Naive B cell (primary cell): ENCODE measurements around the gene NDUFA9. TPM values are rescaled to one million over a fixed set of nuclear protein-coding genes. Genes with fewer than 3 reads are reported as not detected.

Experiments used
- ATAC-seq, 2 donors: fragments of 150-1000 bp; cut with Tn5 transposase; 2 replicates each; pipeline ENCODE4 v1.10.0; 2021; ENCODE audit warnings: low read depth in 2 of 2, mild to moderate bottlenecking in 2 of 2, moderate library complexity in 2 of 2
- DNase-seq: peaks from one replicate; pipeline ENCODE4 v3.0.0; 2022
- H3K27ac Mint-ChIP-seq, 6 donors: one replicate each; pipeline ENCODE4 v1.8.0; 2020 to 2022; ENCODE audit warnings: mild to moderate bottlenecking in 6 of 6, mixed read lengths in 6 of 6, moderate library complexity in 5 of 6, inconsistent platforms in 2 of 6
- H3K27me3 Mint-ChIP-seq, 3 donors: one replicate each; pipeline ENCODE4 v1.8.0; 2021 to 2022; ENCODE audit warnings: mixed read lengths in 3 of 3, mild to moderate bottlenecking in 1 of 3
- H3K36me3 Mint-ChIP-seq, 2 donors: one replicate each; pipeline ENCODE4 v1.8.0; 2020 to 2022; ENCODE audit warnings: mixed read lengths in 2 of 2, inconsistent platforms in 1 of 2, mild to moderate bottlenecking in 1 of 2
- H3K4me1 Mint-ChIP-seq, 3 donors: one replicate each; pipeline ENCODE4 v1.8.0; 2020 to 2022; ENCODE audit warnings: mixed read lengths in 3 of 3, inconsistent platforms in 1 of 3, mild to moderate bottlenecking in 1 of 3, moderate library complexity in 1 of 3
- H3K4me3 Mint-ChIP-seq, 8 donors: one replicate each; pipeline ENCODE4 v1.8.0; 2020 to 2022; ENCODE audit warnings: mild to moderate bottlenecking in 8 of 8, mixed read lengths in 8 of 8, moderate library complexity in 8 of 8, inconsistent platforms in 2 of 8
- H3K9me3 Mint-ChIP-seq, 7 donors: one replicate each; pipeline ENCODE4 v1.8.0; 2020 to 2022; ENCODE audit warnings: mixed read lengths in 7 of 7, mild to moderate bottlenecking in 5 of 7, inconsistent platforms in 2 of 7, moderate library complexity in 1 of 7
- polyA plus RNA-seq, 6 donors: library from polyadenylated mRNA; unstranded; fragments of 300-500 nt; fragmentation: Illumina TruSeq; gene quantifications; one replicate each; pipeline ENCODE4 v1.2.3, GENCODE V29; 2021; ENCODE audit warnings: low read depth in 6 of 6

NDUFA9 gene
- polyA plus RNA-seq, 6 donors from 2014 or later = 137 to 196 (median 162) TPM

GRCh38 chr12:4648104-4648500, 812 bp upstream of the NDUFA9 start:
- Mint-ChIP-seq H3K9me3 (no peaks in the 10 kb centered on the region), H3K4me1 (peaks cover 35 to 48% (median 44%) of the 10 kb centered on the region in 3 donors), H3K4me3 (peak overlapping the region; percentile 93 to 100 (median 98)), H3K27me3 (no peaks in the 10 kb centered on the region), H3K36me3 (no peaks in the 10 kb centered on the region), H3K27ac (peak overlapping the region; percentile 79 to 97 (median 94))
- DNase-seq (peak; percentile 46), ATAC-seq (peak; percentile 58 to 66)

GRCh38 chr12:4649358-4649661, 396 bp downstream of the NDUFA9 start:
- Mint-ChIP-seq H3K4me1 (peaks cover 39 to 57% (median 47%) of the 10 kb centered on the region in 3 donors), H3K27ac (peak overlapping the region; percentile 79 to 97 (median 94)), H3K27me3 (no peaks in the 10 kb centered on the region), H3K36me3 (no peaks in the 10 kb centered on the region), H3K9me3 (no peaks in the 10 kb centered on the region), H3K4me3 (peak overlapping the region; percentile 93 to 100 (median 98))
- DNase-seq = no peak
- ATAC-seq = no peak

- Mint-ChIP-seq H3K4me1 (peaks cover 34 to 53% (median 43%) of the 10 kb centered on the region in 3 donors), H3K4me3 (peak overlapping the region in 1 of 8 donors; percentile 56), H3K27me3 (no peaks in the 10 kb centered on the region), H3K27ac (no peak overlapping the region), H3K9me3 (no peaks in the 10 kb centered on the region), H3K36me3 (peaks cover 0 to 12% of the 10 kb centered on the region in 2 donors)
- DNase-seq (no peak), ATAC-seq (no peak)
Measured at GRCh38 chr12:4653257-4653656, 4.3 kb downstream of the NDUFA9 start.

- H3K36me3 Mint-ChIP-seq = peaks cover 0 to 12% of the 10 kb centered on the region in 2 donors
- H3K4me3 Mint-ChIP-seq = peak overlapping the region in 1 of 8 donors; percentile 56
- no peak for ATAC-seq
Measured at GRCh38 chr12:4653691-4654090, 4.8 kb downstream of the NDUFA9 start.

GRCh38 chr12:4663971-4664505, 15.1 kb downstream of the NDUFA9 start:
- Mint-ChIP-seq H3K27ac (no peak overlapping the region), H3K9me3 (no peaks in the 10 kb centered on the region), H3K27me3 (no peaks in the 10 kb centered on the region), H3K36me3 (peaks cover 34 to 37% of the 10 kb centered on the region in 2 donors), H3K4me3 (no peak overlapping the region), H3K4me1 (peaks cover 0 to 5% (median 0%) of the 10 kb centered on the region in 3 donors)
- ATAC-seq (no peak), DNase-seq (no peak)

More at GRCh38 chr12:4653691-4654090, 4.8 kb downstream of the NDUFA9 start:
- no peak for DNase-seq
- Mint-ChIP-seq H3K4me1 (peaks cover 32 to 49% (median 39%) of the 10 kb centered on the region in 3 donors), H3K9me3 (no peaks in the 10 kb centered on the region), H3K27me3 (no peaks in the 10 kb centered on the region), H3K27ac (peak overlapping the region in 1 of 6 donors; percentile 82)

- Mint-ChIP-seq H3K27ac (no peak overlapping the region), H3K9me3 (no peaks in the 10 kb centered on the region), H3K27me3 (no peaks in the 10 kb centered on the region), H3K4me1 (peaks cover 0 to 5% (median 0%) of the 10 kb centered on the region in 3 donors), H3K4me3 (no peak overlapping the region), H3K36me3 (peaks cover 44 to 45% of the 10 kb centered on the region in 2 donors)
- ATAC-seq (no peak), DNase-seq (no peak)
Measured at GRCh38 chr12:4665236-4665635, 16.3 kb downstream of the NDUFA9 start.

- no peak for ATAC-seq
- Mint-ChIP-seq H3K4me3 (no peak overlapping the region), H3K27me3 (no peaks in the 10 kb centered on the region), H3K4me1 (no peaks in the 10 kb centered on the region), H3K9me3 (no peaks in the 10 kb centered on the region), H3K36me3 (peaks cover 19 to 30% of the 10 kb centered on the region in 2 donors), H3K27ac (peak overlapping the region in 3 of 6 donors; percentile 48 to 84 (median 61))
- DNase-seq = no peak
Measured at GRCh38 chr12:4679711-4680110, 30.8 kb downstream of the NDUFA9 start.

GRCh38 chr12:4681732-4682131, 32.8 kb downstream of the NDUFA9 start:
- Mint-ChIP-seq H3K36me3 (peaks cover 34 to 47% of the 10 kb centered on the region in 2 donors), H3K27me3 (no peaks in the 10 kb centered on the region), H3K9me3 (no peaks in the 10 kb centered on the region), H3K4me1 (no peaks in the 10 kb centered on the region), H3K27ac (no peak overlapping the region), H3K4me3 (no peak overlapping the region)
- ATAC-seq (no peak), DNase-seq (no peak)

- H3K4me3 Mint-ChIP-seq = no peak overlapping the region
- H3K9me3 Mint-ChIP-seq = no peaks in the 10 kb centered on the region
- peak overlapping the region in 1 of 6 donors; percentile 38 for H3K27ac Mint-ChIP-seq
- ATAC-seq = no peak
- H3K27me3 Mint-ChIP-seq = no peaks in the 10 kb centered on the region
- no peak for DNase-seq
- no peaks in the 10 kb centered on the region for H3K4me1 Mint-ChIP-seq
- H3K36me3 Mint-ChIP-seq = peaks cover 34 to 41% of the 10 kb centered on the region in 2 donors
Measured at GRCh38 chr12:4685317-4685716, 36.4 kb downstream of the NDUFA9 start.

GRCh38 chr12:4690760-4691159, 41.8 kb downstream of the NDUFA9 start:
- Mint-ChIP-seq H3K36me3 (peaks cover 27 to 29% of the 10 kb centered on the region in 2 donors), H3K4me1 (no peaks in the 10 kb centered on the region), H3K4me3 (no peak overlapping the region), H3K27me3 (no peaks in the 10 kb centered on the region), H3K9me3 (no peaks in the 10 kb centered on the region), H3K27ac (peak overlapping the region in 1 of 6 donors; percentile 32)
- DNase-seq (no peak), ATAC-seq (no peak)

Other genes starting within 250 kb of the NDUFA9 start
- gene FGF6, start 203.3 kb upstream of the NDUFA9 start, polyA plus RNA-seq = not detected
- gene RAD51AP1, start 110.2 kb upstream of the NDUFA9 start, polyA plus RNA-seq = 10 to 100 TPM in 4 of 6 donors, 1 to 10 TPM in 2; 7.9 to 33.7 (median 11.3) TPM
- gene DYRK4, start 86.9 kb upstream of the NDUFA9 start, polyA plus RNA-seq = 10 to 100 TPM; 32.1 to 49.4 (median 43.1) TPM
- gene AKAP3, start 63 bp upstream of the NDUFA9 start, polyA plus RNA-seq = 1 to 10 TPM in 5 of 6 donors, not detected in 1; 2.0 to 5.4 (median 3.0) TPM
- gene GALNT8, start 71.3 kb downstream of the NDUFA9 start, polyA plus RNA-seq = 1 to 10 TPM in 5 of 6 donors, not detected in 1; 1.1 to 1.7 (median 1.2) TPM